ENCODE measurements around the gene DGCR2.
"Not testable (repeated sequence)": the region's sequence is repeated elsewhere in the genome, so short reads cannot be mapped to it uniquely, and the experiment has no call there.

DGCR2 gene

GRCh38 chr22:19030226-19030888 is 91.9 kb downstream of the DGCR2 start:
- not testable (repeated sequence) for DNase-seq (ENCODE audit: low spot score)

GRCh38 chr22:19029113-19030103 is 92.8 kb downstream of the DGCR2 start:
- DNase-seq (ENCODE audit: low spot score): not testable (repeated sequence)

DNA sequence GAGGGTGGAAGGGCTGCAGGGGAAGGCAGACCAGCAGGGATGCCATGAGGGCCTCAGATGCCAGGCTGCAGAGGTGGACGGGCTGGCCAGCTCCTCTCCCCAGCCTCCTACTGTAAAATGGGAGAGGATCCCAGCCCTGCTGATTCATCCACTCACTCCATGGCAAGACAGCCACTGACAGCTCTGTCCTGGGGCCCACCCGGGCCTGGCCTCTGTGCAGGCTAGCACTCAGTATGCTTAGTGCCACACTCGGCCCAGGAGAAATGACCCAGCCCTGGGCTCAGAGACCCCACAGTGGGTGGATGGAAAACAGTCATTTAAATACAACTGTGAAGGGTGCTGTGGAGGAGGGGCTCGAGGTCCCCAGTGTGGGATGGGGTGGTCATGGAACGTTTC is 94.2 kb downstream of the DGCR2 start:
- not testable (repeated sequence) for DNase-seq (ENCODE audit: low spot score)

DNA sequence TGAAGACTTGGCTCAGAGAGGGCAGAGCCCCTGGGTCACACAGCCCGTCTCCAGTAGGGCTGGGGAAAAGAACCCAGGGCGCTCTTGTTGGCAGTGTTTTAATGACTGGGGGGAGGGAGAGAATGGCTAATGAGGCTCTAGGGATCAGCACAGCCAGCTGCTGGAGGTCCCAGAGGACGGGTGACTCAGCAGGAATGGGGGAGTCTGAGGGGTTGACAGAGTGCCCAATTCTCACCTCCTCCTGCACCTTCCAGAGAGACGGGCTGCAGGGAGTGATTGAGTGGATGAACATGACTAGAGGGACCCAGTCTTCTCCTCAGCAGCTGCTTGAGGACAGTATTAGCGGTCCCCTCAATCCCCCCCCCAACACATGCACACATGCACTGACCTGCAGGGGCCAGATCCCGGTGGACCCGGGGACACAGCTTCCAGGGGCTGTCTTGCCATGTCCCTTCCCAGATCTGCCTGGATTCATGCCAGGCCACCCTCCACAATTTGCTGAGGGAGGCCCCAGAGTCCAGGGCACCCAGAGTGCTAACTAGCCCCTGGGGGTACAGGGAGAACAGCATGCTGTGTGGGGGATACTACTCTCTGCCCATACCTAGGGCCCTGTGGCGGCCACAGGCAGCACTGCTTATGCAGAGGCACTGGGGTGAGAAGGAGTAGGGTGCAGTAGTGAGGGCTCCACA is 94.7 kb downstream of the DGCR2 start:
- DNase-seq (ENCODE audit: low spot score): not testable (repeated sequence)

DNA sequence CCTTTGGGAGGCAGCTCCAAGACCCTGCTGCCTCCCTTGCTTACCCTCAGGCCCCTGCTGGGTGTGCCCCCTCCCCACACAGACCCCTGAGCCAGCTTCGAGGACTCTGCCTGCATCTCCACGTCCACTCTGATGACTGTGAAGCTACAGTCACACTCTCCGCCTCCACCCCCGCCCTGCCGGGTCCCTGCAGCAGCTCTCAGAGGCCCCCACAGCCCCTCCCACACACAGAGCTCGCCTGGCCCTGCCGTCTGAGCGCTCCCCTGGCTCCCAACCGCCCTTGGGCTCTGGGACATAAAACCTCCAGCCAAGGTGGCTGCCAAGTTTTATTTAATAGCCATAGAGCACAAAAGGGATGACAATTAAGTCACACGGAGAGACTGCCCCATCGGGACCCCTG is 96.1 kb downstream of the DGCR2 start:
- not testable (repeated sequence) for DNase-seq (ENCODE audit: low spot score)

GRCh38 chr22:19024956-19025489 is 97.2 kb downstream of the DGCR2 start:
- DNase-seq (ENCODE audit: low spot score): not testable (repeated sequence)

DNA sequence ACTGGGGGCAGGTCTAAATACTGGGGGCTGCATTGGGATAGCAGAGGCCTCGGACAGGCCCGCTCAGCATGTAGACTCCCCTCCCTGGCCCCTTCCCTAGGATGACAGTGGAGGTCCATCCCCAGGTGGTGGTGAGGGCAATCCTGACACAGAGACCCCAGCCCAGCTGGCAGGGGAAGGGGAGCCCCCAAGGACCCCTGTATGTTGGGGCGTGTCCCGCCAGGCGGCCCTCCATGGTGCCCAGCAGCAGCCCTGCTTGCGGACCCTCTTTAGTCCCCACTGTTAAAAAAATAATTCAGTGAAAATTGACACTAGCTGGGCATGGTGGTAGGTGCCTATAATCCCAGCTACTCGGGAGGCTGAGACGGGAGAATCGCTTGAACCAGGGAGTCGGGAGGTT is 98.3 kb downstream of the DGCR2 start:
- not testable (repeated sequence) for DNase-seq (ENCODE audit: low spot score)

DNA sequence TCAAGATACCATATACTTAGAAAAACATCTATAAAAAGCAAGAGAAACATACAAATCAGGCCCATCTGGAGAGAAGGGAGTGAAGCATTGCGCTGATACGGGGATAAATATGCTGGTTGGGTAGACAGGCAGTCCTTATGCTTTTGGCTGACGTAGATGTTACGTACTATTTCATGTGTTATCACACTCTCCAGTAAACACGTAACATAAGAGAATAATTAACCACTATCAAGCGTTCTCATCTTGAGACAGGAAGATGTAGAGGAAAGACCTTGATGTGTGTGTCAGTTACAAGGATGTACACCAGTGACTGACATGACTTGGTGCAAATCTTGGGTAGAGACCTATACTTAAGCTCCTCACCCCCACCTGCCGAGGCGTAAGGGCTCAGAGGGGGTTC is 99.5 kb downstream of the DGCR2 start:
- DNase-seq (ENCODE audit: low spot score): no peak

- no peak for DNase-seq (ENCODE audit: low spot score)
These were observed 102.6 kb downstream of the DGCR2 start for GRCh38 chr22:19019679-19020032.

- no peak for DNase-seq (ENCODE audit: low spot score)
These were observed 103.1 kb downstream of the DGCR2 start for GRCh38 chr22:19019029-19019678.

DNA sequence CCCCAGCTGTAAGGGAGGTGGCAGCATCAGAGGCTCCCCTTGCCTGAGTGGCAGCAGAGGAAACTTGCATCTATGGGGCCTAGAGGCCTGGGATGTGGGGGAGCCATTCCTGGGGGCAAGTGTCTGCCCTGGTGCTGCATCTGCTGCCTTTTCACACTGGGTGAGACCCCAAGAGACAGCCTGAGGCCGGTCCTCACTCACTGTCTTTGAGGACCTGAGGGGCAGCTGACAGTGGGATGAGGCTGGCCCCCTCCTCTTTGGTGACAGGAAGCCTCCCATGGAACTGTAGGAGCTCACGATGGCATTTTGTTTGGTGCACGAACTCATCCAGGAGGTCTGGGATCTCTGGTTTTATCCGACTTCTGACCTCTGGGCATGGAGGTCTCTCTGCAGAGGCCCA is 104.0 kb downstream of the DGCR2 start:
- no peak for DNase-seq (ENCODE audit: low spot score)

GRCh38 chr22:19016081-19016766 is 106.0 kb downstream of the DGCR2 start:
- no peak for DNase-seq (ENCODE audit: low spot score)

- DNase-seq (ENCODE audit: low spot score): no peak
These were observed 107.3 kb downstream of the DGCR2 start for GRCh38 chr22:19014886-19015285.

DNA sequence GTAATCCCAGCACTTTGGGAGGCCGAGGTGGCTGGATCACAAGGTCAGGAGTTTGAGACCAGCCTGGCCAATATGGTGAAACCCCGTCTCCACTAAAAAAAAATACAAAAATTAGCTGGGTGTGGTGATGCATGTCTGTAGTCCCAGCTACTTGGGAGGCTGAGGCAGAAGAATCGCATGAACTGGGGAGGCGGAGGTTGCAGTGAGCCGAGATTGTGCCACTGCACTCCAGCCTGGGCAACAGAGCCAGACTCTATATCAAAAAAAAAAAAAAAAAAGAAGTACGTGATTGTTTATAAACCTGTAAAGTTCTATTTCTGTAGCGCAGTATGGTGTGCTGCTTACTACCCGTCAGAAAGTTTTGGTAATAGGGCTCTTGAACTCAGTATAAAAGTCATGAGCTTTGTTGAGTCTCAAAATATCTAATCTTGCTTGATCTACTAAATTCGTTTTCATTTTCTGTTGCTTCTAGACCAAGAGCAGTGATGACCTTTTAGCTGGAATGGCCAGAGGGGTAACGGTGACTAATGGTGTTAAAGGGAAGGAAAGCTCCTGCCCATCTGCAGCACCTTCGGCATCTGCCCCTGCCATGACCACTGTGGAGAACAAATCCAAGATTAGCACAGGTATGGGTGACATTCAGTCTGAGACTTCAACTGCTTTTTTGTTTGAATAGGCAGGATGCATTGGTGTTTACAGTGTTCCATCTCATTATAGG is 108.2 kb downstream of the DGCR2 start:
- not testable (repeated sequence) for DNase-seq (ENCODE audit: low spot score)

GRCh38 chr22:19013411-19013810 is 108.8 kb downstream of the DGCR2 start:
- DNase-seq (ENCODE audit: low spot score): not testable (repeated sequence)

DNA sequence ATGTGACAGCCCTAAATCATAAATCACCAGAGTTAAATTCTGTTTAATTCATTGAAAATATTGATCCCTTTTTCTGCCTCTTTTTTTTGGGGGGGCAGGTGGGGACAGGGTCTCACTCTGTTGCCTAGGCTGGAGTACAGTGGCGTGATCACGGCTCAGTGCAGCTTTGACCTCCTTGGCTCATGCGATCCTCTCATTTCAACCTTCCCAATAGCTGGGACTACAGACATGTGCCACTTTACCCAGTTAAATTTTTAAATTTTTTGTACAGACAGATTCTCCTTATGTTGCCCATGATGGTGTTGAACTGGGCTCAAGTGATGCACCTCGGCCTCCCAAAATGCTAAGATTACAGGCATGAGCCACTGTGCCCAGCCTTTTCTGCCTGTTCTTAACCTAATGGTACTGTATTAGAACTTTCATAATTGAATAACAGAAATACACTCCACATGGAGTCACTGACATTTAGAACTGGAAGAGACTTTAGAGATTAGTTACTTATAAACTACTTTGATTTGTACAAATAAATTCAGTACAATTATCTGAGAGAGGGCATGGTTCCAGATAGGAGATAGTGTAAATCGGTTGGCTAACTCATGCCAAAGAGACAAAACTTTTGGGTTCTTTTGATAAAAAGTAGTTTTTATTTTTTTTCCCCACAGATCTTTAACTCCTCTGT is 109.8 kb downstream of the DGCR2 start:
- DNase-seq (ENCODE audit: low spot score): no peak

DNA sequence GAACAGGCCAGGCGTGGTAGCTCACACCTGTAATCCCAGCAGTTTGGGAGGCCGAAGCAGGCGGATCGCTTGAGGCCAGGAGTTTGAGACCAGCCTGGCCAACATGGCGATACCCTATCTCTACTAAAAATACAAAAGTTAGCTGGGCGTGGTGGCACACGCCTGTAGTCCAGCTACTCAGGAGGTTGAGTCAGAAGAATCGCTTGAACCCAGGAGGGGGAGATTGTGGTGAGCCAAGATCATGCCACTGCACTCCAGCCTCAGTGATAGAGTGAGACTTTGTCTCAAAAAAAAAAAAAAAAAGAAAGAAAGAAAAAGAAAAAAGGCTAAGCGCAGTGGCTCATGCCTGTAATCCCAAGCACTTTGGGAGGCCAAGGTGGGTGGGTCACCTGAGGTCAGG is 110.6 kb downstream of the DGCR2 start:
- not testable (repeated sequence) for DNase-seq (ENCODE audit: low spot score)

GRCh38 chr22:19011075-19011474 is 111.1 kb downstream of the DGCR2 start:
- no peak for DNase-seq (ENCODE audit: low spot score)

GRCh38 chr22:19005905-19006304 is 116.3 kb downstream of the DGCR2 start:
- DNase-seq (ENCODE audit: low spot score): no peak

DNA sequence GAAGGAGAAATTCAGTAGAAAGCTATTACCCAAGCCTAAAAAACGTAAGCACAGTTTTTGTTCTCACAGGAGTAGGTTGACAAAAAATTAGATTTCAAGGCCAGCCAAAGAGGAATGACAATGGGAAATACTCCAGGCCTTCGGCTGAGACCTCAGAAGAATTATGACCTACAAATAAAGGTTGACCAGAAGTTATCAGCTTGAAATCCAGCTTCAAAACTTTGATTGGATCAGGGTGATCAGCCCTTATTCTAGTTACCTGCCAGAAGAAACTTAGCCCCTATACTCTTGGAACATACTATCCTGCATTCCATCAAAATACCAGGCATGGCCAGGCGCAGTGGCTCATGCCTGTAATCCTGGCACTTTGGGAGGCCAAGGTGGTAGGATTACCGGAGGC is 117.7 kb downstream of the DGCR2 start:
- DNase-seq (ENCODE audit: low spot score): no peak

All from CD4-positive, alpha-beta T cell treated with Interleukin-15 for 4 hours (primary cell).